ACC112 (cell line): ENCODE measurements around the gene ADRB2.
"Not testable (repeated sequence)": the region's sequence is repeated elsewhere in the genome, so short reads cannot be mapped to it uniquely, and the experiment has no call there.

ENCODE experiments used
- H2AFZ ChIP-seq: fragments of 200-600 bp; sonication (generic); one replicate; pipeline ENCODE4 v1.6.0; 2017; ENCODE audit warnings: antibody characterized with exemption, low read length; ENCODE audit not compliant: unreplicated experiment
- H3K27ac ChIP-seq: fragments of 200-600 bp; sonication (generic); 2 replicates; pipeline ENCODE4 v1.5.1; 2014; ENCODE audit warnings: low read depth, mild to moderate bottlenecking, antibody characterized with exemption, low read length, moderate library complexity
- H3K27me3 ChIP-seq: fragments of 200-600 bp; sonication (generic); 2 replicates; pipeline ENCODE4 v1.6.1; 2014; ENCODE audit warnings: mild to moderate bottlenecking, antibody characterized with exemption, low read length, moderate library complexity, mixed read lengths; ENCODE audit not compliant: insufficient read depth
- H3K36me3 ChIP-seq: fragments of 200-600 bp; sonication (generic); 2 replicates; pipeline ENCODE4 v1.6.1; 2016; ENCODE audit warnings: mild to moderate bottlenecking, antibody characterized with exemption, low read length, moderate library complexity, mixed read lengths; ENCODE audit not compliant: insufficient read depth
- H3K4me1 ChIP-seq: fragments of 200-600 bp; sonication (generic); one replicate; pipeline ENCODE4 v1.6.1; 2016; ENCODE audit warnings: low read length, mixed read lengths; ENCODE audit not compliant: insufficient read depth, unreplicated experiment, control insufficient read depth
- H3K4me3 ChIP-seq: fragments of 200-600 bp; sonication (generic); 2 replicates; pipeline ENCODE4 v1.5.1; 2014; ENCODE audit warnings: mild to moderate bottlenecking, low read depth, low read length
- H3K79me2 ChIP-seq: fragments of 200-600 bp; sonication (generic); one replicate; pipeline ENCODE4 v1.6.0; 2016; ENCODE audit warnings: low read length; ENCODE audit not compliant: control insufficient read depth, unreplicated experiment, insufficient read depth

Gene ADRB2

GRCh38 chr5:148792744-148793143, 33.7 kb upstream of the ADRB2 start:
- no peaks in the 10 kb centered on the region for H3K79me2 ChIP-seq
- no peaks in the 10 kb centered on the region for H3K36me3 ChIP-seq
- H3K27me3 ChIP-seq, result no peaks in the 10 kb centered on the region
- H2AFZ ChIP-seq, result no peak overlapping the region
- H3K4me1 ChIP-seq, result peaks cover 49% of the 10 kb centered on the region
- no peak overlapping the region for H3K4me3 ChIP-seq
- no peak overlapping the region for H3K27ac ChIP-seq

DNA sequence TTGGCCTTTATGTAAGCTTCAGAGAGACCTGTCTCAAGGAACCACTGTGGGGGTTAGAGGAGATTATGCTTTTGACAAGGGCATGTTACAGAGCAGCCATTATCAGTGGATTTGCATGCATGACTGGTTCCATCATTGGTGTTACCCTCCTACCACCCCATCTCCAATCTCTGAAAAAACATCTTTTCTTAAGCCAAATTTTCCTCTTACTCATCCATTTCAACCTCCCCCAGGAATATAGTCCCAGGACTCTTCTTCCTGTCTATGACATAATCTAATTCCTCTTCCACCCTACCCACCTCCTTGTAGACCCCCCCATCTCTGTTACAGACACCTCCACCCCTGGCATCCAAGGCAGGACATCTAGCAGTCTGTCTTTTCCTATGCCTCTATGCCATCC, 33.1 kb upstream of the ADRB2 start:
- Histone ChIP-seq H2AFZ (no peak overlapping the region), H3K27me3 (no peaks in the 10 kb centered on the region), H3K79me2 (no peaks in the 10 kb centered on the region), H3K4me1 (peaks cover 49% of the 10 kb centered on the region), H3K36me3 (no peaks in the 10 kb centered on the region), H3K27ac (no peak overlapping the region), H3K4me3 (no peak overlapping the region)

- Histone ChIP-seq H3K27me3 (no peaks in the 10 kb centered on the region), H3K4me3 (no peak overlapping the region), H3K79me2 (no peaks in the 10 kb centered on the region), H2AFZ (no peak overlapping the region), H3K4me1 (peaks cover 42% of the 10 kb centered on the region), H3K36me3 (no peaks in the 10 kb centered on the region), H3K27ac (peak overlapping the region; percentile 38; the same call in 1 of the 2 replicates)
These were observed 32.1 kb upstream of the ADRB2 start for GRCh38 chr5:148794275-148794674.

- Histone ChIP-seq H2AFZ (no peak overlapping the region), H3K4me1 (peaks cover 42% of the 10 kb centered on the region), H3K4me3 (no peak overlapping the region)
These were observed 31.5 kb upstream of the ADRB2 start for GRCh38 chr5:148794729-148795561.

DNA sequence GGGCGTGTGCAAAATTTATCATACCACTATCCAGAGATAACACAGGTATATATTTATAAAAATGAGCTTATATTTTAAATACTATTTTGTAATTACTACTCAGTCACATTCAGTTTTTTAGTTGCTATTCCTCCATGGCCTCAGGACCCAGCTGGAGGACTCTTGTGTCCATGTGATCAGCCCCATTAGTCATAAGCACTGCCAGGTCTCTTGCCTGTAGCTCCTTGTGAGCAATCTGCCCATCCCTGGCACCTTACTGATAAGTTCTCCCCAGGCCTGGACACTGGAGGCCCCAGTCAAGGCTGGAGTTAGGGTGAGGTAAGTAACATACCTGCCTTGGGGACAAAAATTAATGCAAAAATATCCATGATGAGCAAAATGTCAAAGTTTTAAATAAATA, 29.5 kb upstream of the ADRB2 start:
- no peak overlapping the region for H3K4me3 ChIP-seq
- no peaks in the 10 kb centered on the region for H3K79me2 ChIP-seq
- peaks cover 27% of the 10 kb centered on the region for H3K4me1 ChIP-seq
- no peak overlapping the region for H3K27ac ChIP-seq
- no peak overlapping the region for H2AFZ ChIP-seq
- no peaks in the 10 kb centered on the region for H3K27me3 ChIP-seq
- H3K36me3 ChIP-seq, result no peaks in the 10 kb centered on the region

More at GRCh38 chr5:148794729-148795561, 31.5 kb upstream of the ADRB2 start:
- no peaks in the 10 kb centered on the region for H3K27me3 ChIP-seq
- H3K79me2 ChIP-seq, result no peaks in the 10 kb centered on the region
- H3K36me3 ChIP-seq, result no peaks in the 10 kb centered on the region
- H3K27ac ChIP-seq, result peak overlapping the region; percentile 38

DNA sequence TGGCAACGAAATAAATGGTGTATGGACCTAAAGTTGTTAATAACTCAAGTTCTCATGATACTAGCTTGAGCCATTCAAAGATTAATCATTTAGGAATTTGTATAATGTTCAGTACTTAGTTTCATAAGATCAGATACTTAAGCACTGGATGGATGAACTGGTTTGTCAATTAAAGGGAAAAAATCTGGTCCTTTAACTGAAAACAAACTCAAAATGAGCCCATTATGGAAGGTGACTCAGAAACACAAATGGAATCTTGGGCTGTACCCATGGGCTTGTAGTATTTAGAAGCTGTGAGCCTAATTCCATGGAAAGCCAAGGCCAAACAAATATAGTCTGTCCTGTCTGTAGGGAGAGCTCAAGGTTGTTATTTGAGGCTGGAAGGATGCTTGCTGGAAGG, 27.6 kb upstream of the ADRB2 start:
- no peaks in the 10 kb centered on the region for H3K79me2 ChIP-seq
- H3K27me3 ChIP-seq, result no peaks in the 10 kb centered on the region
- H3K4me1 ChIP-seq, result peaks cover 13% of the 10 kb centered on the region
- no peak overlapping the region for H3K4me3 ChIP-seq
- H3K27ac ChIP-seq, result no peak overlapping the region
- H3K36me3 ChIP-seq, result no peaks in the 10 kb centered on the region
- H2AFZ ChIP-seq, result no peak overlapping the region

- H3K79me2 ChIP-seq, result no peaks in the 10 kb centered on the region
- H2AFZ ChIP-seq, result no peak overlapping the region
- H3K4me3 ChIP-seq, result no peak overlapping the region
- peaks cover 5% of the 10 kb centered on the region for H3K4me1 ChIP-seq
- H3K27me3 ChIP-seq, result no peaks in the 10 kb centered on the region
- H3K36me3 ChIP-seq, result no peaks in the 10 kb centered on the region
- H3K27ac ChIP-seq, result no peak overlapping the region
These were observed 26.5 kb upstream of the ADRB2 start for GRCh38 chr5:148799737-148800527.

GRCh38 chr5:148801682-148802276, 24.6 kb upstream of the ADRB2 start:
- Histone ChIP-seq H3K79me2 (no peaks in the 10 kb centered on the region), H3K36me3 (no peaks in the 10 kb centered on the region)

GRCh38 chr5:148803451-148803850, 23.0 kb upstream of the ADRB2 start:
- not testable (repeated sequence) for H3K27me3 ChIP-seq, H3K36me3 ChIP-seq, H3K79me2 ChIP-seq, H3K27ac ChIP-seq, H2AFZ ChIP-seq, H3K4me3 ChIP-seq
- peaks cover 20% of the 10 kb centered on the region for H3K4me1 ChIP-seq

More at GRCh38 chr5:148801682-148802276, 24.6 kb upstream of the ADRB2 start:
- no peak overlapping the region for H3K27ac ChIP-seq
- H3K27me3 ChIP-seq, result no peaks in the 10 kb centered on the region
- H3K4me1 ChIP-seq, result peaks cover 19% of the 10 kb centered on the region
- no peak overlapping the region for H3K4me3 ChIP-seq
- H2AFZ ChIP-seq, result no peak overlapping the region

DNA sequence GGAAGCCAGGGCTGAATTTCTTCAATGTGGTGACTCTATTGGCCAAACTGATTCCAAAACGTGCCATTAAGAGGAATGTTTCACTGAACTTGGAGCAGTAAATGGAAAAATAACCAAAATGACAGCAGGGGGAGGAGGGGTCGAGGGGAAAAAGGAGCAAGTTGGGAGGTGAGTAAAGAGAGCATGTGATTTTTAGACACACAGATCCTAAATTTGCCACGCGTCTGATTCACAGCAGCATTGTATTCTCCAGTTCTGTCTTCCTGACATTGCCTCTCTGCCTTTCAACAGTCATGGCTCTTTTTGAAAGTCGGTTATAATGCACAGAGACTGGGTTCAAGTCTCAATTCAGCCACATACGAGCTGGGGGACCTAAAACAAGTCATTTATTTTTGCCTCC, 22.0 kb upstream of the ADRB2 start:
- no peaks in the 10 kb centered on the region for H3K36me3 ChIP-seq
- H3K79me2 ChIP-seq, result no peaks in the 10 kb centered on the region

More for the DNA sequence above, 22.0 kb upstream of the ADRB2 start:
- Histone ChIP-seq H3K4me3 (no peak overlapping the region), H3K27me3 (no peaks in the 10 kb centered on the region), H3K4me1 (peaks cover 26% of the 10 kb centered on the region), H3K27ac (no peak overlapping the region), H2AFZ (no peak overlapping the region)
